Epithelial cell of esophagus (primary cell): ENCODE measurements around the gene TRIO.

Source experiments
- DNase-seq: peaks from one replicate; pipeline ENCODE4 v3.0.0; 2010; ENCODE audit warnings: low read depth
- H3K4me3 ChIP-seq: 2 replicates; pipeline ENCODE4 v1.5.1; 2011; ENCODE audit warnings: mild to moderate bottlenecking, low read length, control low read depth
- CTCF ChIP-seq: IDR thresholded peaks from 2 replicates; pipeline ENCODE4 v1.5.1; 2011; ENCODE audit warnings: low read depth, mild to moderate bottlenecking, low read length, control low read depth, inconsistent platforms; ENCODE audit not compliant: insufficient read depth; ENCODE audit errors: missing control alignments

The TRIO gene

DNA sequence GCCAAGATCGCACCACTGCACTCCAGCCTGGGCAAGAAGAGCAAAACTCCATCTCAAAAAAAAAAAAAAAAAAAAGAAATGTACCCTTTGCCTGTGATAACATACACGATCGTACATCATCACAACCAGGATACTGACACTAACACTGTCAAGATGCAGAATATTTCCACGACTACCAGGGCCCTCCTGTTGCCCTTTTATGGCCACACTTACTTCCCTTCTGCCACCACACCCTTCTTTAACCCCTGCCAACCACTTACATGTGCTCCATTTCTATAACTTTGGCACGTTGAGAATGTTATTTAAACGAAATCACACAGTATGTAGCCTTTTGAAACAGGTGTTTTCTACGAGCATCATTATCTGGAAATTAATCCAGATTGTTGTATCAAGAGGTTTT lies 369.4 kb downstream of the TRIO start:
- no peak for DNase-seq
- TF ChIP-seq CTCF = no peak

GRCh38 chr5:14513266-14513665 lies 370.1 kb downstream of the TRIO start:
- DNase-seq = peak; percentile 37
- no peak for TF ChIP-seq CTCF
- H3K4me3 ChIP-seq = no peak overlapping the region

More for the DNA sequence above, 369.4 kb downstream of the TRIO start:
- no peak overlapping the region for H3K4me3 ChIP-seq

DNA sequence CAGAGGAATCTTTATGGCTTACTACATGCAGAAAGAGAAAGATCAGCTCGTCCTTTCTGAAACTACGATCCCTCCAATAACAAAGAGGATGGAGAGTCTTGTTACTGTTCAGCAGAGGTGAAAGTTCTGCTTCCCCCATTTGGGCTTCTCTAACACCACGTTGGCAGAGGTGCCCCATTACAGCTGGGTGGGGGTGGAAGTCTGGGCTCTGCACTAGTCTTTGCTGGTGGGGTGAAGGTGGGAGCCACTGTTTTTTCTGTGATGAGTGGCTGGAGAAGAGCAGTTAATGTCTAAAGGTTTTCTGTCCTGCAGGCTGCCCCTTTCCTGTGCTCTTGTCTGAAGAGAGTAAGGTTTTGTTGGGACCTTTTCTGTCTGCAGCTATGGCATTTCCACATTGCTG lies 373.8 kb downstream of the TRIO start:
- DNase-seq = no peak
- TF ChIP-seq CTCF = no peak
- H3K4me3 ChIP-seq = no peak overlapping the region

GRCh38 chr5:14518638-14519037 lies 375.5 kb downstream of the TRIO start:
- no peak for TF ChIP-seq CTCF

DNA sequence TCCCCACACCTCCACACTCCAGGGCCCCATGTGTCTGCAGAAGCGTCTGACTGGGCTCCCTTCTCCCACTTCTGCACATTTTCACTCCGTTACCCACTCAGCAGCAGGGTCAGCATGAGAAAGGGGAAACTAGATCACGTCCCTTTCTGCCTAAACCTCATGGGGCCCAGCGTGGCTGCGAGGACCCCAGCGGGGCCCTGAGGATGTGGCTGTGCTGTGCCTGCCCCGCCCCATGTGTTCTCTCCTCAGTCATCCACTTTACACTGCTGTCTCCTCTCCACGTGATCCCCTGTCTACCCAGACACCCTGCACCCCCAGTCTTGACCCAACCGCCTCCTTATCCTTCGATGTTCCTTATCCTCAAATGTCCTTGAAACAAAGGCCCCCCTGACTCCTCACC lies 378.6 kb downstream of the TRIO start:
- no peak for TF ChIP-seq CTCF

More at GRCh38 chr5:14518638-14519037, 375.5 kb downstream of the TRIO start:
- DNase-seq = no peak
- no peak overlapping the region for H3K4me3 ChIP-seq

DNA sequence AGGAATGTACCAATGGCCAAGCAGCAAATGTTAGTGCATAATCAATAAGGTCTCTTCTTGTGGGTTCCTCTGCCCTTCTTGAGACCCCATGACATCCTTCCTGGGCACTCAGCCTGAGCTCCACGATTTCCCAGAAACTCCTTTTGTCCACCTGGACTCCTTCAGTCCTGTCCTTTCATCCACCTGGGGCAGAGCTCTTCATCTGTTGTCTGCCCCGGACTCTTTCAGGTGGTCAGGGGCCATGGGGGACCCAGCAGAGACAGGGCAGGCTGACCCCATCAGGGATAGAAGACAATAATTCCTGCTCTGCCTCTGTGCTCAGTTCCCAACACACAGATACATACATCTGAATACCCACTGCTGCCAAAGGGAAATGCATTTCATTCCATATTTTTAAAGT lies 379.6 kb downstream of the TRIO start:
- DNase-seq = no peak
- no peak overlapping the region for H3K4me3 ChIP-seq
- no peak for TF ChIP-seq CTCF

More for the DNA sequence above, 378.6 kb downstream of the TRIO start:
- H3K4me3 ChIP-seq = no peak overlapping the region
- DNase-seq = no peak

DNA sequence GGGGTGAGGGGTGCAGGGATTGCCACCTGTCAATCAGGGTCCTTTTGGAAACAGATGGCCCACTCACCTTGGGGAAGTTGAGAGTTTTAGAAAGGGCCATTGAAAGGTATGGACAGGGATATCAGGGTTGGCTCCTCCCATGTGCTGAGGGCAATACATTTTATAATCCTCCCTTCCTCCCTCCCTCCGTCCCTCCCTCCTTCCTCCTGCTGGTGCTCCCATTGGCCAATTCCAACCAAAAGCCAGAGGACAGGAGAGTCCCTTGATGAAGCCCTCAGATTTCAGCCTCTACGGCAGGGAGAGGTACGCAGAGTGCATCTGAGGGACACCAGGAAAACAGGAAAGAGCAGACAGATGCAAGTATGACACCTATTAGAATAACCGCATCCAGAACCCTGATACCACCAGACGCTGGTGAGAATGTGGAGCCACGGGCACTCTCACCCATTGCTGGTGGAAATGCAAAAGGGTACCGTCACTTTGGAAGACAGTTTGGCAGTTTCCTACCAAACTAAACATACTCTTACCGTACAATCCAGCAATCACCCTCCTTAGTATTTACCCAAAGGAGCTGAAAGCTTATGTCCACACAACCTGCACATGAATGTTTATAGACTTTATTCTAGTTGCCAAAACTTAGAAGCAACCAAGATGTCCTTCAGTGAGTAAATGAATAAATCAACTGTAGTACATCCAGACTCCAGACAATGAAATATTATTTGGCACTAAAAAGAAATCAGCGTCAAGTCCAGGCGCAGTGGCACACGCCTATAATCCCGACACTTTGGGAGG lies 380.3 kb downstream of the TRIO start:
- H3K4me3 ChIP-seq = no peak overlapping the region

More for the DNA sequence above, 380.3 kb downstream of the TRIO start:
- no peak for TF ChIP-seq CTCF
- DNase-seq = no peak
